MCF 10A (cell line): Measurements from ENCODE around the gene CPTP. TPM values are rescaled to one million over a fixed set of nuclear protein-coding genes. Genes with fewer than 3 reads are reported as not detected.
A peak's percentile ranks its signal among the peaks of the same experiment; 100 is the strongest.

ENCODE experiments used
- BruUV-seq: library from RNA; stranded (reverse); fragments of 400-500 nt; replicated peaks from 2 replicates; lab custom pipeline; 2021; lab: Mats Ljungman, UMichigan
- CTCF ChIA-PET: fragments of 300-600 bp; sonication (Branson Sonifier 250); formaldehyde crosslinking; extraction: SDS; loops from one replicate; lab custom pipeline; 2021; ENCODE audit warnings: antibody characterized with exemption, inconsistent platforms; lab: Yijun Ruan, JAX
- POLR2A ChIA-PET: fragments of 300-600, 350-650 bp; sonication (Branson Sonifier 250); formaldehyde crosslinking; extraction: SDS; loops from one replicate; lab custom pipeline; 2020; ENCODE audit warnings: antibody characterized with exemption, inconsistent platforms; lab: Yijun Ruan, JAX
- DNase-seq: peaks from one replicate; pipeline ENCODE4 v3.0.0-alpha.2; 2018; ENCODE audit not compliant: unreplicated experiment
- H3K27ac Mint-ChIP-seq: one replicate; pipeline ENCODE4 v1.8.0; 2022; ENCODE audit warnings: mild to moderate bottlenecking, low read depth, mixed read lengths; ENCODE audit not compliant: unreplicated experiment
- H3K27me3 Mint-ChIP-seq: one replicate; pipeline ENCODE4 v1.8.0; 2022; ENCODE audit warnings: mixed read lengths; ENCODE audit not compliant: insufficient read depth, unreplicated experiment
- H3K36me3 Mint-ChIP-seq: one replicate; pipeline ENCODE4 v1.8.0; 2022; ENCODE audit warnings: mild to moderate bottlenecking, moderate library complexity, mixed read lengths; ENCODE audit not compliant: insufficient read depth, unreplicated experiment
- H3K4me1 Mint-ChIP-seq: one replicate; pipeline ENCODE4 v1.8.0; 2022; ENCODE audit warnings: mixed read lengths; ENCODE audit not compliant: insufficient read depth, unreplicated experiment
- H3K4me3 Mint-ChIP-seq: one replicate; pipeline ENCODE4 v1.8.0; 2022; ENCODE audit warnings: mild to moderate bottlenecking, moderate library complexity, mixed read lengths; ENCODE audit not compliant: unreplicated experiment
- H3K9me3 Mint-ChIP-seq: one replicate; pipeline ENCODE4 v1.8.0; 2022; ENCODE audit warnings: mixed read lengths; ENCODE audit not compliant: unreplicated experiment
- CTCF ChIP-seq: fragments of 200-600 bp; IDR thresholded peaks from one replicate; pipeline ENCODE4 v1.8.0; 2022; ENCODE audit warnings: antibody characterized with exemption, mild to moderate bottlenecking; ENCODE audit not compliant: unreplicated experiment
- intact Hi-C: fragments of 100-400 bp; cut with micrococcal nuclease; formaldehyde crosslinking; loops from 2 replicates; pipeline ENCODE4 v1.14.1; 2022
- total RNA-seq: library from RNA; stranded (reverse); gene quantifications from 2 replicates; pipeline ENCODE4 v1.2.3, GENCODE V29; 2022

Gene CPTP
- total RNA-seq, 1 experiment from 2014 or later: 21.0 TPM

DNA sequence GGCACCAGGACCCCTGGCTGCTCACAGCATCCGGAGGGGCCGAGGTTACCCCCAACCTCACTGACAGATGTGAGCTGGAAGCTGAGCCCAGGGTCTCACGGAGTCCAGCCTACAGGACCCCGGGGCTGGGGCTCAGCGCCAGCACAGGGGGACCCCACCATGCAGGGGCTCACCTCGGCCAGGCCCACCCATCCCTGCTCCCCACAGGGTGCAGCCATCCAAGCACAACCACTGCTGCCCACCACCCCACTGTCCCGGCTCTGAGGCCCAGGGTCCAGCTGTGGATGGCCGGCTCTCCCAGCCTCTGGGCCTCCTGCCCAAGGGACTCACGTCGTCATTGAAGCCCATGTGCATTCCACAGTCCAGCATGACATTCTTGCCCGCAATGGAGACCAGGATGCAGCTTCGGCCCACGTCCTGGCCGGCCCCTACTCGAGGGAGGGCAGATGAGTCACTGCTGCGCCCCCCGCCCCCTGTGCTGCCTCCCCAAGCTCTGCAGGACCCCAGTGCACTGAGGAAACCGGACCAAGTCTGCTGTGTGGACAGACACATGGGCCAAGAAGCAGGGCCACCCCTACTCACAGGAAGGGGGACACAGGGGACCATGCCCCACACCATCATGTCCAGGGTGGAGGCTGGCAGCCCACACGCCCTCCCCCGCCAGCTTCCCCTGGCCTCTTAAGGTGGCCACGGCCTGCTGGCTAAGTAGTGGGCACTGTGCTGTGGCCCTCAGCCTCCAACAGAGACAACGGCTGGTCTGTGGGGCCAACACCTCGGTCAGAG is 3.7 kb upstream of the CPTP start:
- Mint-ChIP-seq H3K36me3 (peaks cover 36% of the 10 kb centered on the region), H3K9me3 (no peaks in the 10 kb centered on the region), H3K27ac (no peak overlapping the region), H3K27me3 (no peaks in the 10 kb centered on the region), H3K4me1 (peaks cover 19% of the 10 kb centered on the region), H3K4me3 (no peak overlapping the region)
- ChIA-PET CTCF (no interaction called here), POLR2A (interaction anchor here (0.6 kb wide), 1 partner anchor 51 kb away, joined by 3 read pairs; no protein-coding TSS in a partner anchor)
- intact Hi-C loops: no loop called here
- BruUV-seq: no TSS peak
- no peak for TF ChIP-seq CTCF
- DNase-seq: no peak

- CTCF ChIA-PET: interaction anchor here (0.6 kb wide), 1 partner anchor 401 kb away, joined by 3 read pairs; no protein-coding TSS in a partner anchor
- no peak for TF ChIP-seq CTCF
- no peaks in the 10 kb centered on the region for H3K9me3 Mint-ChIP-seq
- POLR2A ChIA-PET: no interaction called here
- H3K4me1 Mint-ChIP-seq: peaks cover 25% of the 10 kb centered on the region
- no peak overlapping the region for H3K4me3 Mint-ChIP-seq
- no peak for DNase-seq
- H3K27me3 Mint-ChIP-seq: no peaks in the 10 kb centered on the region
- intact Hi-C loops: no loop called here
- no TSS peak for BruUV-seq
- H3K36me3 Mint-ChIP-seq: peaks cover 31% of the 10 kb centered on the region
- no peak overlapping the region for H3K27ac Mint-ChIP-seq
Measured at GRCh38 chr1:1321477-1321876, 3.1 kb upstream of the CPTP start.

- POLR2A ChIA-PET: interaction anchor here (0.6 kb wide), 1 partner anchor 11 kb away, joined by 3 read pairs; no protein-coding TSS in a partner anchor
- Mint-ChIP-seq H3K36me3 (peaks cover 28% of the 10 kb centered on the region), H3K27me3 (no peaks in the 10 kb centered on the region), H3K27ac (peak overlapping the region; percentile 76), H3K9me3 (no peaks in the 10 kb centered on the region), H3K4me1 (peaks cover 21% of the 10 kb centered on the region), H3K4me3 (peak overlapping the region; percentile 70)
- intact Hi-C loops: no loop called here
- CTCF ChIA-PET: no interaction called here
- TF ChIP-seq CTCF: no peak
- no TSS peak for BruUV-seq
- no peak for DNase-seq
Measured at GRCh38 chr1:1322418-1322817, 2.2 kb upstream of the CPTP start.

GRCh38 chr1:1322952-1323351 is 1.6 kb upstream of the CPTP start:
- H3K36me3 Mint-ChIP-seq: peaks cover 27% of the 10 kb centered on the region
- H3K27ac Mint-ChIP-seq: peak overlapping the region; percentile 76
- no peak for DNase-seq
- TF ChIP-seq CTCF: no peak
- no peaks in the 10 kb centered on the region for H3K9me3 Mint-ChIP-seq
- no TSS peak for BruUV-seq
- intact Hi-C loops: no loop called here
- H3K27me3 Mint-ChIP-seq: no peaks in the 10 kb centered on the region
- POLR2A ChIA-PET: interaction anchor here (0.6 to 1.4 kb wide), 5 partner anchors 11 to 272 kb away, joined by 3 to 5 read pairs (median 3); partner anchors contain the start of gene AURKAIP1
- H3K4me3 Mint-ChIP-seq: peak overlapping the region; percentile 70
- H3K4me1 Mint-ChIP-seq: peaks cover 20% of the 10 kb centered on the region
- CTCF ChIA-PET: interaction anchor here (0.6 kb wide), 1 partner anchor 17 kb away, joined by 3 read pairs; no protein-coding TSS in a partner anchor
